ENCODE data around the gene SLC28A3.
A peak's percentile ranks its signal among the peaks of the same experiment; 100 is the strongest.
"Not testable (repeated sequence)": the region's sequence is repeated elsewhere in the genome, so short reads cannot be mapped to it uniquely, and the experiment has no call there.

Gene SLC28A3

GRCh38 chr9:84368601-84369000 lies 28.0 kb upstream of the SLC28A3 start:
- TF ChIP-seq POLR2A (IDR thresholded peaks at IDR 0.05; ENCODE audit: low read length) (no peak), GATA1 (IDR thresholded peaks at IDR 0.05; ENCODE audit: low read depth, low read length) (no peak)
- no peak for DNase-seq

- peak in 1 of 2 experiments; percentile 13 for DNase-seq
Measured at GRCh38 chr9:84367726-84368125, 27.2 kb upstream of the SLC28A3 start.

GRCh38 chr9:84366683-84367082 lies 26.1 kb upstream of the SLC28A3 start:
- no peak for DNase-seq
- TF ChIP-seq GATA1 (IDR thresholded peaks at IDR 0.05; ENCODE audit: low read depth, low read length) (no peak), POLR2A (IDR thresholded peaks at IDR 0.05; ENCODE audit: low read length) (no peak)

GRCh38 chr9:84364894-84365490 lies 24.4 kb upstream of the SLC28A3 start:
- DNase-seq: not testable (repeated sequence)

- TF ChIP-seq POLR2A (IDR thresholded peaks at IDR 0.05; ENCODE audit: low read length): no peak
- TF ChIP-seq GATA1 (IDR thresholded peaks at IDR 0.05; ENCODE audit: low read depth, low read length): no peak
- no peak for DNase-seq
Measured at GRCh38 chr9:84361645-84362044, 21.1 kb upstream of the SLC28A3 start.

GRCh38 chr9:84357275-84357674 lies 16.7 kb upstream of the SLC28A3 start:
- no peak for DNase-seq

GRCh38 chr9:84354035-84354434 lies 13.5 kb upstream of the SLC28A3 start:
- DNase-seq: no peak
- TF ChIP-seq POLR2A (IDR thresholded peaks at IDR 0.05; ENCODE audit: low read length) (no peak), GATA1 (IDR thresholded peaks at IDR 0.05; ENCODE audit: low read depth, low read length) (no peak)

More at GRCh38 chr9:84357275-84357674, 16.7 kb upstream of the SLC28A3 start:
- no peak for TF ChIP-seq GATA1 (IDR thresholded peaks at IDR 0.05; ENCODE audit: low read depth, low read length)

- peak in 1 of 2 experiments; percentile 15 for DNase-seq
- TF ChIP-seq GATA1 (IDR thresholded peaks at IDR 0.05; ENCODE audit: low read depth, low read length) (no peak), POLR2A (IDR thresholded peaks at IDR 0.05; ENCODE audit: low read length) (no peak)
Measured at GRCh38 chr9:84349671-84350070, 9.1 kb upstream of the SLC28A3 start.

- DNase-seq: peak; percentile 79 to 94
- TF ChIP-seq POLR2A (IDR thresholded peaks at IDR 0.05; ENCODE audit: low read length) (no peak), GATA1 (IDR thresholded peaks at IDR 0.05; ENCODE audit: low read depth, low read length) (peak; percentile 32)
Measured at GRCh38 chr9:84343111-84343521, 2.6 kb upstream of the SLC28A3 start.

- no peak for DNase-seq
- TF ChIP-seq POLR2A (IDR thresholded peaks at IDR 0.05; ENCODE audit: low read length): no peak
- no peak for TF ChIP-seq GATA1 (IDR thresholded peaks at IDR 0.05; ENCODE audit: low read depth, low read length)
Measured at GRCh38 chr9:84339962-84340361, 596 bp downstream of the SLC28A3 start.

GRCh38 chr9:84339503-84339902 lies 1.1 kb downstream of the SLC28A3 start:
- no peak for TF ChIP-seq POLR2A (IDR thresholded peaks at IDR 0.05; ENCODE audit: low read length)
- TF ChIP-seq GATA1 (IDR thresholded peaks at IDR 0.05; ENCODE audit: low read depth, low read length): no peak

GRCh38 chr9:84338792-84339191 lies 1.8 kb downstream of the SLC28A3 start:
- no peak for TF ChIP-seq POLR2A (IDR thresholded peaks at IDR 0.05; ENCODE audit: low read length)
- no peak for TF ChIP-seq GATA1 (IDR thresholded peaks at IDR 0.05; ENCODE audit: low read depth, low read length)

More at GRCh38 chr9:84339503-84339902, 1.1 kb downstream of the SLC28A3 start:
- DNase-seq: no peak

GRCh38 chr9:84337252-84337651 lies 3.3 kb downstream of the SLC28A3 start:
- no peak for TF ChIP-seq GATA1 (IDR thresholded peaks at IDR 0.05; ENCODE audit: low read depth, low read length)
- no peak for TF ChIP-seq POLR2A (IDR thresholded peaks at IDR 0.05; ENCODE audit: low read length)
- DNase-seq: no peak

More at GRCh38 chr9:84338792-84339191, 1.8 kb downstream of the SLC28A3 start:
- no peak for DNase-seq

GRCh38 chr9:84331119-84331809 lies 9.3 kb downstream of the SLC28A3 start:
- TF ChIP-seq POLR2A (IDR thresholded peaks at IDR 0.05; ENCODE audit: low read length) (no peak), GATA1 (IDR thresholded peaks at IDR 0.05; ENCODE audit: low read depth, low read length) (no peak)
- DNase-seq: no peak

GRCh38 chr9:84330246-84330645 lies 10.3 kb downstream of the SLC28A3 start:
- TF ChIP-seq GATA1 (IDR thresholded peaks at IDR 0.05; ENCODE audit: low read depth, low read length) (no peak), POLR2A (IDR thresholded peaks at IDR 0.05; ENCODE audit: low read length) (no peak)
- DNase-seq: no peak
